ENCODE measurements around the gene PABPC1L2B.
"Not testable (repeated sequence)": the region's sequence is repeated elsewhere in the genome, so short reads cannot be mapped to it uniquely, and the experiment has no call there.

GRCh38 chrX:72980894-72981469, 21.8 kb upstream of the PABPC1L2B start:
- TF ChIP-seq, protein P1, sequence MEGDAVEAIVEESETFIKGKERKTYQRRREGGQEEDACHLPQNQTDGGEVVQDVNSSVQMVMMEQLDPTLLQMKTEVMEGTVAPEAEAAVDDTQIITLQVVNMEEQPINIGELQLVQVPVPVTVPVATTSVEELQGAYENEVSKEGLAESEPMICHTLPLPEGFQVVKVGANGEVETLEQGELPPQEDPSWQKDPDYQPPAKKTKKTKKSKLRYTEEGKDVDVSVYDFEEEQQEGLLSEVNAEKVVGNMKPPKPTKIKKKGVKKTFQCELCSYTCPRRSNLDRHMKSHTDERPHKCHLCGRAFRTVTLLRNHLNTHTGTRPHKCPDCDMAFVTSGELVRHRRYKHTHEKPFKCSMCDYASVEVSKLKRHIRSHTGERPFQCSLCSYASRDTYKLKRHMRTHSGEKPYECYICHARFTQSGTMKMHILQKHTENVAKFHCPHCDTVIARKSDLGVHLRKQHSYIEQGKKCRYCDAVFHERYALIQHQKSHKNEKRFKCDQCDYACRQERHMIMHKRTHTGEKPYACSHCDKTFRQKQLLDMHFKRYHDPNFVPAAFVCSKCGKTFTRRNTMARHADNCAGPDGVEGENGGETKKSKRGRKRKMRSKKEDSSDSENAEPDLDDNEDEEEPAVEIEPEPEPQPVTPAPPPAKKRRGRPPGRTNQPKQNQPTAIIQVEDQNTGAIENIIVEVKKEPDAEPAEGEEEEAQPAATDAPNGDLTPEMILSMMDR (IDR thresholded peaks at IDR 0.05) = not testable (repeated sequence)
- TF ChIP-seq EP300, POLR2A (IDR thresholded peaks at IDR 0.05): not testable (repeated sequence)

All from tibial nerve (tissue), 4 donors.